Mucosa of descending colon (tissue), 3 donors: Measurements from ENCODE around the gene AKR1E2. TPM values are rescaled to one million over a fixed set of nuclear protein-coding genes. Genes with fewer than 3 reads are reported as not detected.

Source experiments
- ATAC-seq: fragments of 200-7000 bp; cut with Tn5 transposase; one replicate; pipeline ENCODE4 v1.9.1; 2020; ENCODE audit warnings: mild to moderate bottlenecking, moderate library complexity
- DNase-seq, 3 donors: peaks; one replicate each; pipeline ENCODE4 v3.0.0-alpha.2; 2020
- H3K36me3 ChIP-seq: fragments of 200-600 bp; one replicate; pipeline ENCODE4 v1.8.0; 2021; ENCODE audit warnings: low read depth, mild to moderate bottlenecking
- H3K4me1 ChIP-seq: fragments of 200-600 bp; one replicate; pipeline ENCODE4 v1.8.0; 2021; ENCODE audit warnings: low read depth, mild to moderate bottlenecking
- H3K4me3 ChIP-seq: fragments of 200-600 bp; one replicate; pipeline ENCODE4 v1.8.0; 2021; ENCODE audit warnings: mild to moderate bottlenecking
- H3K9me3 ChIP-seq: fragments of 200-600 bp; one replicate; pipeline ENCODE4 v1.8.0; 2021; ENCODE audit warnings: mild to moderate bottlenecking
- intact Hi-C, 2 donors: fragments of 100-400 bp; cut with DNase I in 1 of 2; cut with micrococcal nuclease in 1 of 2; formaldehyde crosslinking; loops; one replicate each; pipeline versions ENCODE4 v1.11.0 to v1.11.1; 2022; cut with DNase I, micrococcal nuclease
- total RNA-seq, 3 donors: library from RNA; stranded (reverse); fragmentation: NEBNext Ultra II Directional in 2 of 3; extraction: Animal tissue kit (Norgen Biotek cat#: 25700) in 2 of 3; gene quantifications; one replicate each; pipeline versions ENCODE4 v1.2.1 to v1.2.4, GENCODE V29; 2021 to 2023
- TF ChIP-seq, protein P1 (sequence below): fragments of 200-600 bp; IDR thresholded peaks from one replicate; pipeline ENCODE4 v1.8.0; 2022; ENCODE audit warnings: antibody characterized with exemption, mild to moderate bottlenecking
- donor health status: DM: no; HTN: no; CAD: no; lungs with moderate emphysema.
- donor health status: DM: no; HTN: no; CAD: no.
- donor health status: DM: no; HTN: yes; CAD: no.

The AKR1E2 gene
- total RNA-seq, 3 donors from 2014 or later = 6.7 to 20.4 (median 8.0) TPM

DNA sequence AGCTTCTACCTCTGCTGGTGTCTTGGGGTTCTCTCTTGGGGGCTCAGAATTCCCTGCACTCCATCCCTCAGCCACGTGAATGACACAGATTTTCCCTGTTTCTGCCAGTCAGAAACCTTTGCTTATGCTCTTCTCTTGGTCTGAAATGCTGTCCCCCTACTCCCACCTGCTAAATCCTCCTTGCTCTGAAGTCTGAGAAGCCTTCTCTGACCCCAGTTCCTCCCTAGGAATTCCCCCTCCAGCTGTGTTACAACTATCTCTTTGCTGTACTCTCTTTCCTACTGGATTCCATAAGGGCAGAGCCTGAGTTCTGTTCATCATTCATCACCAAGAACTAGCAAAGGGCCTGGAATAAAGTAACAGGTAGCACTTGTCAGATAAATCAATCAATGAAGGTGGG lies 33.6 kb upstream of the AKR1E2 start:
- H3K4me1 ChIP-seq = no peaks in the 10 kb centered on the region
- ATAC-seq (no peak), DNase-seq (no peak)
- no peak overlapping the region for H3K4me3 ChIP-seq
- H3K36me3 ChIP-seq = no peaks in the 10 kb centered on the region
- TF ChIP-seq, protein P1, sequence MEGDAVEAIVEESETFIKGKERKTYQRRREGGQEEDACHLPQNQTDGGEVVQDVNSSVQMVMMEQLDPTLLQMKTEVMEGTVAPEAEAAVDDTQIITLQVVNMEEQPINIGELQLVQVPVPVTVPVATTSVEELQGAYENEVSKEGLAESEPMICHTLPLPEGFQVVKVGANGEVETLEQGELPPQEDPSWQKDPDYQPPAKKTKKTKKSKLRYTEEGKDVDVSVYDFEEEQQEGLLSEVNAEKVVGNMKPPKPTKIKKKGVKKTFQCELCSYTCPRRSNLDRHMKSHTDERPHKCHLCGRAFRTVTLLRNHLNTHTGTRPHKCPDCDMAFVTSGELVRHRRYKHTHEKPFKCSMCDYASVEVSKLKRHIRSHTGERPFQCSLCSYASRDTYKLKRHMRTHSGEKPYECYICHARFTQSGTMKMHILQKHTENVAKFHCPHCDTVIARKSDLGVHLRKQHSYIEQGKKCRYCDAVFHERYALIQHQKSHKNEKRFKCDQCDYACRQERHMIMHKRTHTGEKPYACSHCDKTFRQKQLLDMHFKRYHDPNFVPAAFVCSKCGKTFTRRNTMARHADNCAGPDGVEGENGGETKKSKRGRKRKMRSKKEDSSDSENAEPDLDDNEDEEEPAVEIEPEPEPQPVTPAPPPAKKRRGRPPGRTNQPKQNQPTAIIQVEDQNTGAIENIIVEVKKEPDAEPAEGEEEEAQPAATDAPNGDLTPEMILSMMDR = no peak
- no peaks in the 10 kb centered on the region for H3K9me3 ChIP-seq
- intact Hi-C loops = no loop called here

DNA sequence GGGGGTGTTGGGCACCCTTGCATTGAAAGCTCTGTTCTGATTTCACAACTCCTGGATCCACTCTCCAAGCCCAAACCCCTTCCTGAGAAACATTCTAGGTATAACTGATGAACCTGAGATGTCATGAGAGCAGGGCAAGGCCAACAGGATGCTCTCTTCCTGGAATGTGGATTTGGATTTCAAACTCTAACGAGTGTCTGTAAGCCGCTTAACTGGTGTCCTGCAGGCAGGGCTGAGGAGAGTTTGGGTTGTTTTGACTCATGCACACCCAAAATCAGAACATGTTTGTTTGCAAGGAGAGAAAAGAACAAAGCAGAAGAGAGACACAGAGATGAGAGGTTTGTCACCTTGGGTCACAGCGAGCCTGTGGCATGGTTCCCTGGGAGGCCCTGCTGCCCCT lies 24.6 kb upstream of the AKR1E2 start:
- intact Hi-C loops = no loop called here
- DNase-seq (no peak), ATAC-seq (no peak)
- Histone ChIP-seq H3K4me3 (no peak overlapping the region), H3K36me3 (no peaks in the 10 kb centered on the region), H3K4me1 (no peaks in the 10 kb centered on the region), H3K9me3 (no peaks in the 10 kb centered on the region)
- TF ChIP-seq, protein P1 = no peak

- H3K36me3 ChIP-seq = no peaks in the 10 kb centered on the region
- TF ChIP-seq, protein P1 = no peak
- no peaks in the 10 kb centered on the region for H3K4me1 ChIP-seq
- intact Hi-C loops = no loop called here
- no peak for DNase-seq
- peak; percentile 22 for ATAC-seq
- no peak overlapping the region for H3K4me3 ChIP-seq
- H3K9me3 ChIP-seq = no peaks in the 10 kb centered on the region
Observed at GRCh38 chr10:4802711-4803487, 23.1 kb upstream of the AKR1E2 start.

- H3K4me1 ChIP-seq = no peaks in the 10 kb centered on the region
- intact Hi-C loops = no loop called here
- DNase-seq (no peak), ATAC-seq (no peak)
- no peaks in the 10 kb centered on the region for H3K36me3 ChIP-seq
- TF ChIP-seq, protein P1 = no peak
- H3K4me3 ChIP-seq = no peak overlapping the region
- H3K9me3 ChIP-seq = no peaks in the 10 kb centered on the region
Observed at GRCh38 chr10:4803822-4804221, 22.2 kb upstream of the AKR1E2 start.

GRCh38 chr10:4804465-4804864 lies 21.5 kb upstream of the AKR1E2 start:
- ATAC-seq (no peak), DNase-seq (no peak)
- intact Hi-C loops = no loop called here
- no peaks in the 10 kb centered on the region for H3K36me3 ChIP-seq
- TF ChIP-seq, protein P1 = no peak
- no peaks in the 10 kb centered on the region for H3K9me3 ChIP-seq
- no peak overlapping the region for H3K4me3 ChIP-seq
- no peaks in the 10 kb centered on the region for H3K4me1 ChIP-seq

DNA sequence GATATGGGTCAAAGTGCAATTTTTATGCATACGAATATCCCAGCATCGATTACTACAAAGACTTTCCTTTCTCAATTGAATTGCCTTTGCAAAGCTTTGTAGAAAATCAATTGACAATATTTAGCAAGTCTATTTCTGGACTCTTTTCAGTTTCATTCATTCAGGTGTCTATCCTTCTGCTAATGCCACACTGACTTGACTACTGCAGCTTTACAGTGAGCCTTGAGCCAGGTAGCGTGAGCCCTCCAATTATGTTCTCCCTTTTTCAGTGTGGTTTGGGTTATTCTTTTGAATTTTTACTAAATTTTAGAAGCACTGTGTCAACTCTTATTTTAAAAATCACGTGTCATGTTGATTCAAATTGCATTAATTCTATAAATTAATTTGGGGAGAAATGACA lies 19.5 kb upstream of the AKR1E2 start:
- Histone ChIP-seq H3K4me1 (no peaks in the 10 kb centered on the region), H3K4me3 (no peak overlapping the region), H3K9me3 (no peaks in the 10 kb centered on the region), H3K36me3 (no peaks in the 10 kb centered on the region)
- TF ChIP-seq, protein P1 = no peak
- intact Hi-C loops = no loop called here
- ATAC-seq (no peak), DNase-seq (no peak)
